NCI-H1694 treated with DMSO at 0.1 percent for 48 hours (cell line): Measurements from ENCODE around the gene PTGIS.
A peak's percentile ranks its signal among the peaks of the same experiment; 100 is the strongest.

Experiments used
- DNase-seq: peaks from one replicate; lab custom pipeline; 2025; lab: John Stamatoyannopoulos, UW

PTGIS gene

DNA sequence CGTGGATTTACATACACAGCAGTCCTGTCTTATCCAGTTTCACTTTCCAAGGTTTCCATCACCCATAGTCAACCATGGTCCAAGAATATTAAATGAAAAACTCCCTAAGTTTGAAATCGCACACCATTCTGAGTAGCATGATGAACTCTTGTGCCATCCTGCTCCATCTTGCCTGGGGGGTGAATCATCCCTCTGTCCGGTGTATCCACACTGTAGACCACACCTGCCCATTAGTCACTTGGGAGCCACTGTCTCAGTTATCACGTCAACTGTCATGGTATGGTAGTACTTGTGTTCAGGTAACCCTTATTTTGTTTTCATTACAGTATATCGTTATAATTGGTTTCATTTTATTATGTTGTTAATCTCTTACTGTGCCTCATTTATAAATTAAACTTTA is 38.5 kb downstream of the PTGIS start:
- no peak for DNase-seq

DNA sequence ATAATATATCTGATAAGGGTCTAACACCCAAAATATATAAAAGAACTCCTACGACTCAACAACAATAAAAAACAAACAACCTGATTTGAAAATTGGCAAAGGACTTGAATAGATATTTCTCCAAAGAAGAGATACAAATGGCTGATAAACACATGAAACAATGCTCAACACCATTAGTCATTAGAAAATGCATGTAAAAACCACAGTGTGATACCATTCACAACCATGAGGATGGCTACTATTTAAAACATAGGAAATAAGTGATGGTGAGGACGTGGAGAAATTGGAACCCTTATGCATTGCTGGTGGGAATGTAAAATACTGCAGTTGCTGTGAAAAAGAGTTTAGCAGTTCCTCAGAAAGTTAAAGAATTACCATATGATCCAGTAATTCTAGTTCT is 41.4 kb downstream of the PTGIS start:
- DNase-seq: no peak

- DNase-seq: no peak
Measured at GRCh38 chr20:49526056-49526455, 41.9 kb downstream of the PTGIS start.

DNA sequence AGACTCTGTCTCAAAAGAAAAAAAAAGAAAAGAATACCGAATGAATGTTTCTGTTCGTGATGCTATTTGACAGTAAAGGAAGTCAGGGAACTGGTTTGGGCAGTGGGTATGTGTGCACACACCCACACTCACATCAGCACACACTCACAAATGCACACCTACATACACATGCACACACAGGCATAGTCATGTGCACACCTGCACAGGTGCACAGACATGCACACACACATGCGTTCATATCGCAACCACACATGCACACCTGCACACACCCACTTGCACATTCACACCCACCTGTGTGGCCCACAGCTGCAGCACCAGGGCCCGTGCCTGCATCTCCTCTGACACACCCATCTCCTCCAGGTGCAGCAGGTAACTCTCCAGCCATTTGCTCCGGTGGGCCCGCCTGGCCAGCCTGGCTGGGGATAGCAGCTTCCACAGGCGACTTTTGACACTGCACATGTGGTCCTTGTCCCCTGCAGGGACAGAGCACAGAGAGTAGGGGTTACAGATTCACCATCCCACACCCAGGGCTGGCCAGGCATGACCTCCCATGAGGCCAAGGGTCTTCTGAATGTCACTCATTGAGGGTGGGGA is 44.1 kb downstream of the PTGIS start:
- DNase-seq: no peak

- no peak for DNase-seq
Measured at GRCh38 chr20:49521356-49521755, 46.6 kb downstream of the PTGIS start.

- no peak for DNase-seq
Measured at GRCh38 chr20:49519777-49520359, 48.1 kb downstream of the PTGIS start.

- DNase-seq: no peak
Measured at GRCh38 chr20:49519212-49519712, 48.7 kb downstream of the PTGIS start.

- DNase-seq: no peak
Measured at GRCh38 chr20:49518576-49518975, 49.4 kb downstream of the PTGIS start.

DNA sequence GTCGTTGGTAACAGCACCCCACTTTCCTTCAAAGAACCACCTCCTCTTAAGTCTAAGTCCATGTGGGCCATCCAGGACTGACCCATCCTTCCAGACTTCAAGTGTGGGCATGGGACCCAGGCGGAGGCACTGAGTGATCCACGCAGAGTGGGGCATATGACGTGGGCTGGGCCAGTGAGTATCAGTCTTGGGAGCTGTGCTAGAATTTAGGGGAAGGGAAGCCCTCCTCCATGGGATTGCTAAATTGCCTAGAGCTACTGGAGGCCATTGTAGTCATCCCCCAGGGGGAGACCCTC is 50.2 kb downstream of the PTGIS start:
- no peak for DNase-seq

- DNase-seq: no peak
Measured at GRCh38 chr20:49516916-49517804, 50.8 kb downstream of the PTGIS start.

GRCh38 chr20:49515586-49515985 is 52.4 kb downstream of the PTGIS start:
- DNase-seq: no peak

DNA sequence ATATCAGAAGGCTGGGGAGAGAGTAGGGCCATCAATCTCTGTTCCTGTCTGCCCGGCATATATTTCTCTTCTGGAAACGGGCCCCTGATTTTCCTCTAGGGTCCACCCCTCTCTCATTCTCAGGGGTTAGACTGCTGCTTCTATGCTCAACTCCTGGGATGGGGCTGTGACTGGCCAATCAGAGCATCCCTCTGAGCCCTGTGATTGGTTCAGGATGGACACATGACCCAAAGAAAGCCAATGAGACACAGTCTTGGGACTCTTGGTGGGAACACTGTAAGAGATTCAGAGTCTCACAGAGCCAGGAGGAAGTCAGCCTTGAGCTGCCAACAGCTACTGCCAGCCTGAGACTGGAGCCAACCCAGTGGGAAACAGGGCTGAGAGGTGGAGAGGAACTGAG is 54.4 kb downstream of the PTGIS start:
- DNase-seq: no peak

DNA sequence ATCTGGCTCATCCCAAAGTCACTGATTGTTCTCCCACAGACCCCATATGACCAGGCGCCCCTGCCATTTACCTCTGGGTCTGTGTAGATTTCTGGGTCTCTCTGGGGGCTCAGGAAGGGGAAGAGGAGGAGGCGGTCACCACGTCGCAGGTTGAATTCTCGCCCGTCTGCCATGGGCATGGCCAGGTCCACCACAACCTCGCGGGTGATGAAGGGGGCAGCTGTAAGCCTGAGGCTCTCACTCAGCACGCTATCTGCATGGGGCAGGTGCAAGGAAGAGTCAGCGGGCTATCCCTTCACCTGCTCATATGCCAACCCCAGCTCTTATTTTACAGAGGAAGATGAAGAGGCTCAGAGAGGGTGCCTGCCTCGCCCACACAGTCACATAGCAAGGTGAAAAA is 54.9 kb downstream of the PTGIS start:
- DNase-seq: no peak

GRCh38 chr20:49511788-49512525 is 56.0 kb downstream of the PTGIS start:
- no peak for DNase-seq

DNA sequence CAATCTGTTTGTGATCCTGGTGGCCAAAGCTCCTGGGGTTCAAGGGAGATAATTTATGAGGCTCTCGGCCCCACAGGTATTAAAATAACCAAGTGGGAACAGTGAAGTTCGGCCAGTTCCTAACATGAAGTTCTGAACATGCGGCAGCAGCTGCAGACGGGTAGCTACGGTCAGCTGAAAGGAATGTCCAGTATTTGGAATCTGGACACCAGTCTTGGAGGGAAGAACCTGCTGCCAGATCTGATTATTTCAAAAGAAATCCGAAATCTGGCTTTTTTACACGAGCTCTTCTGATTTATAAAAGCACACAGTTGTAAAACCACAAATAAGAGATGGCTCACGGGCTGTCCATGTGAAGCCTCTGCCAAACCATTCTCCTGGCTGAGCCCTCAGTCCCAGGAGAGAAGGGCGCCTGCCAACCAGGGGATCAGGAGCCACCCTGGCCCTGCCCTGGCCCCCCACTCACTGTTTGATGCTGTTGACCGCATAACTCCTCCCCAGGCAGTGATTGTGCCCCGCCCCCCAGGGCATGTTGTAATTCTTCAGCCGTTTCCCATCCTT is 57.3 kb downstream of the PTGIS start:
- no peak for DNase-seq

DNA sequence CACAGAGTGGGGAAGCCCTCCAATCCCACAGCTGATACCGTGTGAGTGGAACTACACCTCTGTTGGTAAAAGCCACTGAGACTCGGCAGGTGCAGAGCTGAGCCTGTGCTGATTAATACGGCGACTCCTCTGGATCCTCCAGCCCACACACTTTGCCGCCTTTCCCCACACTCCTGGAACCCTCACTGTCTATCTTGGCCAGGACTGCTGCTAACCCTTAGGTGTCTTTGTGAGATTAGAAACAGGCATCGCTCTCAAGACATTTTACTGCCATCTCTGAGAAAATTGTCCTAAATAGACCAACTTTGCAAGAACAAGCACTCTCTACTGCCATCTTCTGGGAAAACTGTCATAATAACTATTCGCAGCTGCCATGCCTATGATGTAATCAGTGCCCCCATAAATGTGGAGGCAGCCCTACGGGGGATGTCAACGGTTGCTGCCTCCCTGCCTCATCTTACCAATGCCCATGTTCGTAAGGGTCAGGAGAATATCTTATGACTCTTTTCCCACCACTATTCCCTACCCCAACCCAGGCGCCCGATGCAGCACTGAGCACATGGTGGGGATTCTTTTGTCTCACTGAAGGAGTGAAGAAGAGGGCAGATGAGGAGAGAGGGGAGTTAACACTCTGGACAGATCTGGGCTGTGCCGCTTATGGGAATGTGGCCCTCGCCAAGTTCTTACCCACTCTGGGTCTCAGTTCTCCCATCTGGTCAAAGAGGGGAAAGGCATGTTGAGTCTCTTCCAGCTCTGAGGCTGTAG is 59.3 kb downstream of the PTGIS start:
- peak; percentile 80 for DNase-seq

DNA sequence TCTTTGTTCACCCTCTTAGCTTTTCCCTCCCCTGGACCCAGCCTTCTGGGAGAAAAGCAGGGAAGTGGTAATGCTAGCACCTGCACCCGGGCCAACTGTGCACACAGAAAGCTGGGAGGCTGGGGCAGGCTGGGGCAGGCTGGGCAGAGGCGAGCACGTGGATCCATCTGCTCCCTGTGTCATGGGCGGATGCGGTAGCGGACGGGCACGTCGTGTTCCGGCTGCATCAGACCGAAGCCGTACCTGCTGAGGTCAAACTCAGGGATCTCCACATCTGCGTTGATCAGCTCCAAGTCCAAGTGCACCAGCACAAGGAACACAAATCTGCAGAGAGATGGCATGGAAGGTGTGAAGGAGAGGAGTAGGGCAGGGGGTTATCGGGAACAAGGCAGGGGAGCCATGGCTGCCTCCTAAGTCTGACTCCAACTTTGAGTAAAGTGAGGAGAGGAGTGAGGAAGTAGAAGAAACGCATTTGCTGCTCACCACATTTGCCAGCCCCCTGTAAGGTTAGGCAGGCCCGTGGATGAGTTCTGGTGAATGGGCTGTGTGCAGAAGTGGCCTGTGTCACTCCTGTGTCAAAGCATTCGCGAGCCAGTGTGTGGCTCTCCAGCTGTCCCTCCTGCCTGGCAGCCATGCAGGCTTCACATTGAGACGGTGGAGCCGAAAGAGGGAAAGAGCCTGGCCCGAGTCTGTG is 60.0 kb downstream of the PTGIS start:
- DNase-seq: peak; percentile 82

- DNase-seq: peak; percentile 58
Measured at GRCh38 chr20:49505518-49505917, 62.4 kb downstream of the PTGIS start.

DNA sequence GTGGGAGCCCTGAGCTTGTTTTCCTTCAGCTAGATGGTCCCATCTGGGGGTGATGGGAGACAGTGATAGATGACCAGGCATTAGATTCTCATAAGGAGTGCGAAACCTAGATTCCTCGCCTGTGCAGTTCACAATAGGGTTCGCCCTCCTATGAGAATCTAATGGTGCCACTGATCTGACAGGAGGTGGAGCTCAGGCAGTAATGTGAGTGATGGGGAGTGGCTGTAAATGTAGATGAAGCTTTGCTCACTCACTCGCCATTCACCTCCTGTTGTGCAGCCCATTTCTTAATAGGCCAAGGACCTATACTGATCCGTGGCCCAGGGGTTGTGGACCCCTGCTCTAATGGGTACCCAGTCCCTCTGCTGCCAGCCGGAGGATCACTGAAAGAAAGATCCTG is 64.8 kb downstream of the PTGIS start:
- no peak for DNase-seq

DNA sequence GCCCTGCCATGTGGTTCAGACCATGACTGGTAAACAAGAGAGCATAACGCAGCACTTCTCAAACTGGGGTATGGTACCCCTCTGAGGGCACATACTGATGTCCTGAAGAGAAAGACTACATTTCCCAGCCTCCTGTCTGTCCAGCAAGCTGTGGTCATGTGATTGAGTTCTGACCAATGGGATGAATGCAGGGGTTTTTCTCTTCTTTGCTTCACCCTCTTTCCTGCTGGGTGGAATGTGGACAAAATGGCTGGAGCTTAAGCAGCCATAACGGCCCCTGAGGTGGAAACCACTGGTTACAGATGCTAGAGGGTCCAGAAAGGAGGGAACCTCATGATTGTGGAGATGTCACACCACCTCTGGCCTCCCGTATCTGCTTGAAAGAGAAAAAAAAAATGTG is 66.0 kb downstream of the PTGIS start:
- no peak for DNase-seq

GRCh38 chr20:49497398-49497669 is 70.6 kb downstream of the PTGIS start:
- DNase-seq: no peak
